SJSA1 (cell line): ENCODE data around the gene STAT5B. TPM values are rescaled to one million over a fixed set of nuclear protein-coding genes. Genes with fewer than 3 reads are reported as not detected.
"Not testable (repeated sequence)": the region's sequence is repeated elsewhere in the genome, so short reads cannot be mapped to it uniquely, and the experiment has no call there.

Source experiments
- DNase-seq, 2 experiments: peaks; one replicate each; pipeline ENCODE4 v3.0.0-alpha.2; 2015 to 2020; ENCODE audit warnings: low spot score in 2 of 2, low read depth in 1 of 2
- H3K27ac ChIP-seq: fragments of 250-450 bp; sonication (Bioruptor Pico); 2 replicates; pipeline ENCODE4 v1.5.1; 2020; ENCODE audit warnings: mild to moderate bottlenecking, moderate library complexity
- H3K27me3 ChIP-seq: fragments of 250-450 bp; sonication (Bioruptor Pico); replicated peaks from 2 replicates; pipeline ENCODE4 v1.5.1; 2020; ENCODE audit warnings: mild to moderate bottlenecking, moderate library complexity
- H3K36me3 ChIP-seq: fragments of 250-450 bp; sonication (Bioruptor Pico); 2 replicates; pipeline ENCODE4 v1.5.1; 2020; ENCODE audit warnings: mild to moderate bottlenecking
- H3K4me1 ChIP-seq: fragments of 250-450 bp; sonication (Bioruptor Pico); replicated peaks from 2 replicates; pipeline ENCODE4 v1.6.1; 2021; ENCODE audit warnings: mild to moderate bottlenecking
- H3K4me3 ChIP-seq: fragments of 250-450 bp; sonication (Bioruptor Pico); 2 replicates; pipeline ENCODE4 v1.5.1; 2020; ENCODE audit warnings: mild to moderate bottlenecking
- H3K9me3 ChIP-seq: fragments of 250-450 bp; sonication (Bioruptor Pico); replicated peaks from 2 replicates; pipeline ENCODE4 v1.5.1; 2020; ENCODE audit warnings: mild to moderate bottlenecking
- total RNA-seq: library from RNA; depleted of rRNA; stranded (reverse); fragments of >200 nt; shearing (Covaris generic); gene quantifications from 2 replicates; pipeline ENCODE4 v1.2.3, GENCODE V29; 2014

Gene STAT5B
- total RNA-seq, 1 experiment from 2014 or later, result 36.0 TPM

- no peak for DNase-seq
- Histone ChIP-seq H3K27ac (no peak overlapping the region), H3K9me3 (0 out of 2 replicates have a peak, but pooled peaks cover 3% of the 10 kb centered on the region), H3K4me1 (peaks cover 26% of the 10 kb centered on the region), H3K27me3 (no peaks in the 10 kb centered on the region), H3K4me3 (no peak overlapping the region), H3K36me3 (no peaks in the 10 kb centered on the region)
Observed at GRCh38 chr17:42191275-42191608, 84.9 kb downstream of the STAT5B start.

- Histone ChIP-seq H3K36me3 (no peaks in the 10 kb centered on the region), H3K27ac (no peak overlapping the region), H3K27me3 (no peaks in the 10 kb centered on the region), H3K4me3 (no peak overlapping the region), H3K9me3 (0 out of 2 replicates have a peak, but pooled peaks cover 3% of the 10 kb centered on the region), H3K4me1 (peaks cover 26% of the 10 kb centered on the region)
- DNase-seq, result no peak
Observed at GRCh38 chr17:42190491-42191274, 85.5 kb downstream of the STAT5B start.

DNA sequence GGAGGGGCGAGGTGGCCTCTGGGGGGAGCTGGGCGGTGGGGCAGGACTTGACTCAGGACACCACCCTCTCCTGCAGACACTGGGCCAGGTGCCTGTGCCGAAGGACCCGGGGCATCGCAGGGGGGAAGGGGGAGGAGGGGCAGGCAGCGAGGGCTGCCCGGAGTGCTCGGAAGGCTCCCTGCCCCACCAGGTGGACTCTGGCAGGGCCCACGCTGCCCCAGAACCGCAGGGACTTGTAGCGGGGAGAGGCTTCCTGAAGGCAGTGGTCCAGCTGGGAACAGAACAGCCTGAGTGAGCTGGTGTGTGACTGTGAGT lies 86.6 kb downstream of the STAT5B start:
- 0 out of 2 replicates have a peak, but pooled peaks cover 2% of the 10 kb centered on the region for H3K9me3 ChIP-seq
- DNase-seq, result no peak
- peaks cover 23% of the 10 kb centered on the region for H3K4me1 ChIP-seq
- no peak overlapping the region for H3K27ac ChIP-seq
- no peaks in the 10 kb centered on the region for H3K36me3 ChIP-seq
- H3K27me3 ChIP-seq, result no peaks in the 10 kb centered on the region
- H3K4me3 ChIP-seq, result no peak overlapping the region

DNA sequence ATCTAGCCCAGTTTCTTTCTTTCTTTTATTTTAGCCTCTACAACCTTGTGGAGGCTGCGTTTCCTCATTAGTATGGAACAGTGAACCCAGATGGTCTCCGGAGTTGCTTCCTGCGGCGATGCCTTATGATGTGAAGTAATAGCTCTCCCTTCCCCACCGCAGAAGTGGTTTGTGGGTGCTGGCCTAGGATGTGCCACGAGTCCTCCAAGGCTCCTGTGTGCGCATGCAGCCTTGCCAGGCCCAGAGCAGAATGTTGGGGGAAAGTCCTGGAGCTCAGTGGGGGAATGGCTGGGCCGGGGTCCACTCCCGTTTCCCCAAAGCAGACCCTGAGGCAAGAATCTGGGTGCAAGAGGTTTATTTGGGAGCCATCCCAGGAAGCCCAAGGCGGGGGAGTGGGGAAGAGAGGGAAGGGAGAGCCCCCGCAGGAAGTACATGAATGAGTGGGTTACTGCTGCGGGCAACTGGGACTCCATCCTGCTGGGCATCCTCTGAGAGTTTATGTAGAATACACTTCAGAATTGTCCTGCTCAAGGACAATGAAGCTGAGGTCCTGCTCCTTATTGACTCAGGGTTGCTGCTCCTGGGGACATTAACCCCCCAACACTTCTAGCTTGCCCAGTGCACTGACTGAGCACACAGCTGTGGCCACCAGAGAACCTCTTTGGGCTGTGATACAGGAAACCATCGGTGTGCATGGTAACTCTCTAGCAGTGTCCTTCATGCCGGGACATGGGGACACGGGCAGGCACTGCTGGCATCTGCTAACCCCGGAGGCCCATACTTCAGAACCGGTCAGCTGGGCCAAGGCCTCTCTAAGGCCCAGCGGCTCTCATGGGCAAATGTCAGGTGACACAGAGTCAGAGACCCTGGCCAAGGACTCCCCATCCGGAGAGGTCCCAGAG lies 87.2 kb downstream of the STAT5B start:
- Histone ChIP-seq H3K4me3 (no peak overlapping the region), H3K27me3 (no peaks in the 10 kb centered on the region), H3K9me3 (no peaks in the 10 kb centered on the region), H3K27ac (no peak overlapping the region), H3K4me1 (peaks cover 22% of the 10 kb centered on the region), H3K36me3 (no peaks in the 10 kb centered on the region)
- no peak for DNase-seq

- Histone ChIP-seq H3K9me3 (no peaks in the 10 kb centered on the region), H3K4me1 (peaks cover 26% of the 10 kb centered on the region), H3K27me3 (0 out of 2 replicates have a peak, but pooled peaks cover 2% of the 10 kb centered on the region), H3K36me3 (no peaks in the 10 kb centered on the region), H3K27ac (no peak overlapping the region), H3K4me3 (no peak overlapping the region)
- no peak for DNase-seq
Observed at GRCh38 chr17:42187833-42188232, 88.4 kb downstream of the STAT5B start.

DNA sequence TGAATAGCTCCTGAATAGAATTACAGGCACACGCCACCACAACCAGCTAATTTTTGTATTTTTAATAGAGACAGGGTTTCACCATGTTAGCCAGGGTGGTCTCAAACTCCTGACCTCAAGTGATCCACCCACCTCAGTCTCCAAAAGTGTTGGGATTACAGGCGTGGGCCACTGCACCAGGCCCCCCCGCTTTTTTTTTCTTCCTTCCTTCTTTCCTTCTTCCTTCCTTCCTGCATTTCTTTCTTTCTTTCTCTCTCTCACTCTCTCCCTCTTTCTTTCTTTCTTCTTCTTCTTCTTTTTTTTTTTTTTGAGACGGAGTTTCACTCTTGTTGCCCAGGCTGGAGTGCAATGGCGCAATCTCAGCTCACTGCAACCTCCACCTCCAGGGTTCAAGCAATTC lies 90.0 kb downstream of the STAT5B start:
- not testable (repeated sequence) for H3K9me3 ChIP-seq, H3K4me3 ChIP-seq, H3K27ac ChIP-seq, H3K36me3 ChIP-seq, DNase-seq
- H3K4me1 ChIP-seq, result peaks cover 29% of the 10 kb centered on the region
- peaks cover 11% of the 10 kb centered on the region for H3K27me3 ChIP-seq

GRCh38 chr17:42185621-42185930 lies 90.6 kb downstream of the STAT5B start:
- Histone ChIP-seq H3K36me3 (no peaks in the 10 kb centered on the region), H3K27me3 (peaks cover 17% of the 10 kb centered on the region), H3K4me1 (peaks cover 35% of the 10 kb centered on the region), H3K4me3 (no peak overlapping the region), H3K27ac (no peak overlapping the region), H3K9me3 (peaks cover 3% of the 10 kb centered on the region)
- no peak for DNase-seq

GRCh38 chr17:42184713-42185620 lies 91.2 kb downstream of the STAT5B start, which contains the start of gene HCRT:
Gene HCRT (minus strand): TSS chr17:42185452. CDS start chr17:42185365, 87 bp downstream.
- H3K27me3 ChIP-seq, result peaks cover 23% of the 10 kb centered on the region
- H3K4me3 ChIP-seq, result peak within 1 kb of the TSS; percentile 22
- peaks cover 40% of the 10 kb centered on the region for H3K4me1 ChIP-seq
- H3K27ac ChIP-seq, result no peak within 1 kb of the TSS
- peaks cover 7% of the 10 kb centered on the region for H3K9me3 ChIP-seq
- H3K36me3 ChIP-seq, result no peaks in the 10 kb centered on the region
- no peak for DNase-seq

- peaks cover 32% of the 10 kb centered on the region for H3K27me3 ChIP-seq
- peaks cover 7% of the 10 kb centered on the region for H3K9me3 ChIP-seq
- peaks cover 40% of the 10 kb centered on the region for H3K4me1 ChIP-seq
- peak overlapping the region; percentile 22 for H3K4me3 ChIP-seq
- DNase-seq, result peak in 1 of 2 experiments; percentile 25
- no peaks in the 10 kb centered on the region for H3K36me3 ChIP-seq
- H3K27ac ChIP-seq, result no peak overlapping the region
Observed at GRCh38 chr17:42183741-42184711, 92.2 kb downstream of the STAT5B start.

DNA sequence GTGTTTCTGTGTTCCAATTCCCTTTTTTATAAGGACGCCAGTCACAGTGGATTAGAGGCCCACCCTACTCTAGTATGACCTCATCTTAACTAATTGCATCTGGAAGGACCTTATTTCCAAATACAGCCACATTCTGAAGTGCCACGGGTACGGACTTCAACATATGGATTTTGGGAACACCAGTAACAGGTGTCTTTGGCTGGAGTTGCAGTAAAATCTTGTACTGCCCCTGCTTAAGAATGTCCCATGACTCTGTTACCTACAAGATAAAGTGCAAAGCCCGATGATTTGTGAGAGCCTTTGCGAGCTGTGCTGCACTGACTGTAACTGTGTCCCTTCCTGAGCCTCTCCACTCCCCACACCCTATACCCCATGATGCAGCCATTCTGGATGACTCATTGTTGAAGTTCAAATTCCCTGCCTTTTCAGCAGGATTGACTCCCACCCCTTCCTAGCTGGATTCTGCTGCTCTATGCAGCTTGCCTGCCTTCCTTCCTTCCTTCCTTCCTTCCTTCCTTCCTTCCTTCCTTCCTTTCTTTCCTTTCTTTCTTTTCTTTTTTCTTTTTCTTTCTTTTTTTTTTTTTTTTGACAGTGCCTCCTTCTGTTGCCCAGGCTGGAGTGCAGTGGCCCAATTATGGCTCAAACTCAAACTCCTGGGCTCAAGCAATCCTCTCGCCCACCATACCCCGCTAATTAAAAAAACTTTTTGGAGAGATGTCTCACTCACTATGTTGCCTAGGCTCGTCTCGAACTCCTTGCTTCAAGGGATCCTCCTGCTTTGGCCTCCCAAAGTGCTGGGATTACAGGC lies 93.1 kb downstream of the STAT5B start:
- no peak for DNase-seq
- no peak overlapping the region for H3K4me3 ChIP-seq

GRCh38 chr17:42181851-42182207 lies 94.4 kb downstream of the STAT5B start:
- Histone ChIP-seq H3K27ac (no peak overlapping the region), H3K4me1 (peaks cover 32% of the 10 kb centered on the region), H3K9me3 (peaks cover 7% of the 10 kb centered on the region), H3K27me3 (peaks cover 39% of the 10 kb centered on the region), H3K4me3 (no peak overlapping the region), H3K36me3 (no peaks in the 10 kb centered on the region)
- no peak for DNase-seq

More for the DNA sequence above, 93.1 kb downstream of the STAT5B start:
- Histone ChIP-seq H3K4me1 (peaks cover 40% of the 10 kb centered on the region), H3K27ac (no peak overlapping the region), H3K9me3 (peaks cover 7% of the 10 kb centered on the region), H3K27me3 (peaks cover 39% of the 10 kb centered on the region), H3K36me3 (no peaks in the 10 kb centered on the region)
